ENCODE measurements around the gene KLF16. TPM values are rescaled to one million over a fixed set of nuclear protein-coding genes. Genes with fewer than 3 reads are reported as not detected.

The KLF16 gene
- total RNA-seq, 1 donor from 2014 or later, result 6.4 TPM

DNA sequence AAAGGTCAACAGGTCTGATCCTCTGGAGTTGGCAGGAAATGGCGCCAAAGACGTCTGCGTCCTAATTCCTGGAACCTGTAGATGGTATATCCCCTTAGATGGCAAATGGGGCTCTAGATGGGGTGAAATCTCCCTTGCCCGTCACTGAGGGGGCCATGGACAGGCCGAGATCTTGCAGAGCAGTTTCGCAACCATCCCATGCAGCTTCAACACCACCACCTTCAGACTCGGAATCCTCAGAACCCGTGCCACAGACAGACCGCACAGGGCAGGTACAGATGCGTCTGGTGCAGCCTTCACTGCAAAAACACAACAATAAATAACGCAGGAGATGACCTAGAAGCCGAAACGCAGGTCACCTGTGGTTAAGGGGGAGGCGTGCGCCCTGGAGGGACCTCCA lies 32.8 kb downstream of the KLF16 start:
- intact Hi-C loops (cut with micrococcal nuclease), result no loop called here
- Histone ChIP-seq H3K36me3 (peaks cover 37% of the 10 kb centered on the region), H3K9me3 (replicated peaks) (no peaks in the 10 kb centered on the region), H3K4me3 (no peak overlapping the region), H3K4me1 (peaks cover 39% of the 10 kb centered on the region), H3K27ac (replicated peaks) (no peak overlapping the region), H3K27me3 (ENCODE audit: low read depth) (no peaks in the 10 kb centered on the region)
- TF ChIP-seq, protein P1, sequence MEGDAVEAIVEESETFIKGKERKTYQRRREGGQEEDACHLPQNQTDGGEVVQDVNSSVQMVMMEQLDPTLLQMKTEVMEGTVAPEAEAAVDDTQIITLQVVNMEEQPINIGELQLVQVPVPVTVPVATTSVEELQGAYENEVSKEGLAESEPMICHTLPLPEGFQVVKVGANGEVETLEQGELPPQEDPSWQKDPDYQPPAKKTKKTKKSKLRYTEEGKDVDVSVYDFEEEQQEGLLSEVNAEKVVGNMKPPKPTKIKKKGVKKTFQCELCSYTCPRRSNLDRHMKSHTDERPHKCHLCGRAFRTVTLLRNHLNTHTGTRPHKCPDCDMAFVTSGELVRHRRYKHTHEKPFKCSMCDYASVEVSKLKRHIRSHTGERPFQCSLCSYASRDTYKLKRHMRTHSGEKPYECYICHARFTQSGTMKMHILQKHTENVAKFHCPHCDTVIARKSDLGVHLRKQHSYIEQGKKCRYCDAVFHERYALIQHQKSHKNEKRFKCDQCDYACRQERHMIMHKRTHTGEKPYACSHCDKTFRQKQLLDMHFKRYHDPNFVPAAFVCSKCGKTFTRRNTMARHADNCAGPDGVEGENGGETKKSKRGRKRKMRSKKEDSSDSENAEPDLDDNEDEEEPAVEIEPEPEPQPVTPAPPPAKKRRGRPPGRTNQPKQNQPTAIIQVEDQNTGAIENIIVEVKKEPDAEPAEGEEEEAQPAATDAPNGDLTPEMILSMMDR (IDR thresholded peaks at IDR 0.05; ENCODE audit: borderline replicate concordance), result no peak
- no peak for DNase-seq

DNA sequence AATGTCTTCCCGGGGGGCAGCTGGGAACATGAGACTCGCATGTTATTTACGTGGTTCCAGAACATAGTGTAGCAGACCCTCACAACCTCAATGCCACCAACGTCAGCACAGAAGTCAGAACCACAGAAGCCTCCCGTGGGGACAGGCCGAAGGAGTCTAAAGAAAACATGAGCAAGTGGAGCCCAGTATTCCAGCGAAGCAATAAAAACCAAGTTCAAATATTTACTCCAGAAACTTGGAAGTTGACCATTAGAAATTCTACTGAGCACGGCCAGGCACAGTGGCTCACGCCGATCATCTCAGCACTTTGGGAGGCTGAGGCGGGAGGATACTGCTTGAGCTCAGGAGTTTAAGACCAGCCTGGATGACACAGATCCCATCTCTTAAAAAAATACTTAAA lies 33.4 kb downstream of the KLF16 start:
- Histone ChIP-seq H3K4me1 (peaks cover 34% of the 10 kb centered on the region), H3K36me3 (peaks cover 43% of the 10 kb centered on the region), H3K27ac (replicated peaks) (no peak overlapping the region), H3K4me3 (no peak overlapping the region), H3K27me3 (ENCODE audit: low read depth) (no peaks in the 10 kb centered on the region), H3K9me3 (replicated peaks) (no peaks in the 10 kb centered on the region)
- DNase-seq, result no peak
- intact Hi-C loops (cut with micrococcal nuclease), result no loop called here
- TF ChIP-seq, protein P1 (IDR thresholded peaks at IDR 0.05; ENCODE audit: borderline replicate concordance), result no peak

DNA sequence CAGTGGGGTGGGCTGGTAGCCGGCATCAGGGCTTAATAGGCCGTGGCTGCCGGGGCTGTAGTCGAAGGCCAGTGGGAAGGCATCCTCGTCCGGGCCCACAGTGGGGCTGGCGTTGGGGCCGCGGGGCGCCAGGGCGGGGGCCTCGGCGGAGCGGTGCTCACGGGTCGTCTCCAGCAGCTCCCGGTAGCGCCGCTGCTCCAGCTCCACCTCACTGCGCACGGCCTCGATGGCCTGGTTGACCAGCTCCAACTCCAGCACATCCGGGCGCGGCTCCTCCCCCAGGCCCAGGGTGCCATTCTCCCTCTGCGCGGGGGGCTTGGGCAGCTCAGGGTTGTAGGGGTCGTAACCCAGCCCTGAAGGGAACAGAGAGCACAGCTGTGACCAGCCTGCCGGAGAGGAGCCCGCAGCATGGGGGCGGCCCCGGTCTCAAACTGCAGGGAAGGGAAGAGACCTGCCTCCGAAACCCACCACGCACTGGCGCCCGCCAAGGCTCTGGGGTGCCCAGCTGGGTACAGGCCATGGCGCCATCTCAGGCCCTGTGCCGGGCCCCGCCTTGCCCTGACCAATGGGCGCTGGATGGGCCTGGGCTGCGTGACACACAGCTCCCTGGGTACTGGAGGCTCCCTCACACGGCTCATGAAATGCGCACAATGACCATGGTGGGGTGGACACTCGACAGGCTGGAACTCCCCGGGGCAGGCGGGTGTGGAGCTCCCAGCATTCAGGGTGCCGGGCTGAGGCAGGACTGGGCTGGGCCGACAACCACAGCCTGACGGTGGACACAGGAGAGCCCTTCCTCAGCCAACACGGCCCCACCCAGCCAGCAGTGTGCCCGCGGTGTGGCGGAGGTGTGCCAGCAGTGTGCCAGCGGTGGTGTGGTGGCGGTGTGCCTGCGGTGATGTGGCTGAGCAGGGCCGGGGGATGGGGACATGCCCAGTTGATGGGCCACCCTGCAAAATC lies 34.8 kb downstream of the KLF16 start:
- DNase-seq, result no peak
- TF ChIP-seq, protein P1 (IDR thresholded peaks at IDR 0.05; ENCODE audit: borderline replicate concordance), result no peak
- H3K4me3 ChIP-seq, result no peak overlapping the region
- H3K9me3 ChIP-seq (replicated peaks), result no peaks in the 10 kb centered on the region
- peaks cover 57% of the 10 kb centered on the region for H3K36me3 ChIP-seq
- H3K4me1 ChIP-seq, result peaks cover 20% of the 10 kb centered on the region
- no peaks in the 10 kb centered on the region for H3K27me3 ChIP-seq (ENCODE audit: low read depth)
- intact Hi-C loops (cut with micrococcal nuclease), result no loop called here
- no peak overlapping the region for H3K27ac ChIP-seq (replicated peaks)

DNA sequence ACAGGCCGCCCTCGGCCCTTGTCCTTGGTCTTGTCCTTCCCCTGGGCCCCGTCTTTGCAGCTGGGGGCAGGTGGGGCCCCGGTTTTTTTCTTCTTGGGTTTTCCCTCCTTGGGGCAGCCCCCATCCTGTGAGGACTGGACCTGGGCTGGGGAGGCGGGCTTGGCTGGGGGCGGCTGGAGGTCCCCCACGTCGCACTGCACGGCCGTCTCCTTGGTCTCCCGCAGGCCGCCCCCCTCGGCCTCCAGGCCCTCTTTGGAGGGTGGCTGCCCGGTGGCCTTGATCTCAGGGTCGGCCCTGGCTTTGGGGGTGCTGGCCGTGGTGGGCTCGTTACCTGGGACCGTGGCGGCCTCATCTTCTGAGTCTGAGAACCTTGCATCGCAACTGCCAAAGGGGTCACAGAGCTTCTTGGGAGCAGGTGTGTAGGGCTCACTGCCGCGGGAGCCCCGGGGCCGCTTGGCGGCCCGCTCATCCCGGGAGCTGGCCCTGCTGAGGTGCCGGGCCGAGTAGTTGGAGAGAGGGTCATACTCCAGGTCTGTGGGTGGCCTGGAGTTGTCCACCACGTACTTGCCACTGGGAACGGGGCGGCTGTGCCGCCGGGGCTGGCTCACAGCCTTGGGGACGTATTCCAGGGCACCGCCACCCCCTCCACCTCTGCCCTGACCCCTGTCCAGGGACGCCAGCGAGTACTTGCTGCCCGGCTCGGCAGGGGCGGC lies 35.7 kb downstream of the KLF16 start:
- peaks cover 65% of the 10 kb centered on the region for H3K36me3 ChIP-seq
- intact Hi-C loops (cut with micrococcal nuclease), result no loop called here
- no peak for DNase-seq
- H3K9me3 ChIP-seq (replicated peaks), result no peaks in the 10 kb centered on the region
- H3K4me3 ChIP-seq, result no peak overlapping the region
- peaks cover 15% of the 10 kb centered on the region for H3K4me1 ChIP-seq
- no peaks in the 10 kb centered on the region for H3K27me3 ChIP-seq (ENCODE audit: low read depth)
- no peak overlapping the region for H3K27ac ChIP-seq (replicated peaks)
- TF ChIP-seq, protein P1 (IDR thresholded peaks at IDR 0.05; ENCODE audit: borderline replicate concordance), result no peak

DNA sequence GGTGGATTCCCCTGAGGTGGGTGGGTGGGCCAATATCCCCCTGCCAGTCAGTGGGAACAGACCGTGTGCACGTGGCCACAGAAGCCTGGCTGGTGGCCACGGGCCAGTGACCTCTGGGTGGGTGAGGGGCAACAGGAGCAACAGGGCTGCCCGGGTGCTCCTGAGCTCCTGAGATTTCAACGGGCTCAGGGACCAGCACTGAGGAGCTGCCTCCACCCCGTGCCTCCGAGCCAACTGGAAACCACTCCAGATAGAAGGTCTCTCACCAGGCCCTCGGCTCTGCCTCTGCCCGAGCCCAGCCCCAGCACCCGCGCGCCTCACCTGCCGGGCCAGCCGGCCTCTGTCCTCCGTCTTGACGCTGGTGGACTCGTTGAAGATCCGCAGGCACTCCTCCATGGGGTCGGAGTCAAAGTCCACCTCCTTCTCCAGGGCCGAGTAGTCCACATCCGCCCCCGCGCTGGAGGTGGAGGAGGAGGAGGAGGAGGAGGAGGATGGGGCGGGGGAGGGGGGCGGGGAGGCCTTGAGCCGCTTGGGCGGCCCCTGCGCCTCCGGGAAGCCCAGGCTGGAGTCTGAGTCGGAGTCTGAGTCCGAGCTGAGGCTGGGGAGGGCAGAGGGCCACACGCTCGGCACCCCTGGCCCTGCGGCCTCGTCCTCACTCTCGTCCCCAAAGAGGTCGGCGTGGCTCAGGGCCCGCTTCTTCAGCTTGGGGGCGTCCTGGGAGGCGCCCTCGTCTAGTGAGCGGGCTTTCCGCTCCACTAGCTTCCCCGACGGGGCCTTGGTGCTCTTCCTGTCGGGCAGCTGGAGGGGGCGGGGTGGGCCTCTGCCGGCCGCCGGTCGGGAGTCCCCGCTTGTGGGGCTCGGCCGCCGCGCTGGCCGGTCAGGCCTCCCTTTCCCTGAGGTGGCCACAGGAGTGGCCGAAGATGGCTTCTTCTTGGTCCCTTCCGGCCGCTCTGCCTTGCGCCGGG lies 36.5 kb downstream of the KLF16 start:
- Histone ChIP-seq H3K9me3 (replicated peaks) (no peaks in the 10 kb centered on the region), H3K4me3 (no peak overlapping the region), H3K4me1 (peaks cover 15% of the 10 kb centered on the region), H3K27me3 (ENCODE audit: low read depth) (no peaks in the 10 kb centered on the region), H3K36me3 (peaks cover 74% of the 10 kb centered on the region), H3K27ac (replicated peaks) (no peak overlapping the region)
- intact Hi-C loops (cut with micrococcal nuclease), result no loop called here
- no peak for DNase-seq
- TF ChIP-seq, protein P1 (IDR thresholded peaks at IDR 0.05; ENCODE audit: borderline replicate concordance), result no peak
